NCI-H345 (cell line): ENCODE results near the gene GRIP2.
A peak's percentile ranks its signal among the peaks of the same experiment; 100 is the strongest.

ENCODE experiments used
- DNase-seq: peaks from one replicate; lab custom pipeline; 2025; lab: John Stamatoyannopoulos, UW

Gene GRIP2

GRCh38 chr3:14539384-14539741 is 779 bp downstream of the GRIP2 start:
- DNase-seq = no peak

GRCh38 chr3:14538451-14539088 is 1.6 kb downstream of the GRIP2 start:
- no peak for DNase-seq

GRCh38 chr3:14537590-14538450 is 2.3 kb downstream of the GRIP2 start:
- no peak for DNase-seq

- DNase-seq = no peak
These were observed 3.1 kb downstream of the GRIP2 start for GRCh38 chr3:14536837-14537589.

- no peak for DNase-seq
These were observed 3.9 kb downstream of the GRIP2 start for GRCh38 chr3:14536055-14536815.

GRCh38 chr3:14535616-14536015 is 4.5 kb downstream of the GRIP2 start:
- DNase-seq = no peak

- DNase-seq = no peak
These were observed 5.5 kb downstream of the GRIP2 start for GRCh38 chr3:14534516-14535191.

- no peak for DNase-seq
These were observed 6.6 kb downstream of the GRIP2 start for GRCh38 chr3:14533457-14533958.

- DNase-seq = peak; percentile 25
These were observed 7.3 kb downstream of the GRIP2 start for GRCh38 chr3:14532691-14533456.

GRCh38 chr3:14531856-14532395 is 8.2 kb downstream of the GRIP2 start:
- DNase-seq = no peak

GRCh38 chr3:14528081-14528480 is 12.1 kb downstream of the GRIP2 start:
- DNase-seq = no peak

- DNase-seq = no peak
These were observed 14.2 kb downstream of the GRIP2 start for GRCh38 chr3:14525685-14526631.

- DNase-seq = no peak
These were observed 15.1 kb downstream of the GRIP2 start for GRCh38 chr3:14524920-14525660.

- DNase-seq = no peak
These were observed 15.8 kb downstream of the GRIP2 start for GRCh38 chr3:14524311-14524711.

- no peak for DNase-seq
These were observed 16.4 kb downstream of the GRIP2 start for GRCh38 chr3:14523792-14524191.

- DNase-seq = no peak
These were observed 17.4 kb downstream of the GRIP2 start for GRCh38 chr3:14522768-14523167.

- no peak for DNase-seq
These were observed 17.9 kb downstream of the GRIP2 start for GRCh38 chr3:14522129-14522691.

GRCh38 chr3:14521611-14522010 is 18.5 kb downstream of the GRIP2 start:
- DNase-seq = no peak
